Renal pelvis (tissue), 4 donors: ENCODE measurements around the gene E2F8. TPM values are rescaled to one million over a fixed set of nuclear protein-coding genes. Genes with fewer than 3 reads are reported as not detected.

Experiments
- DNase-seq: peaks from one replicate; pipeline ENCODE4 v3.0.0-alpha.2; 2013
- polyA plus RNA-seq, 3 donors: library from polyadenylated mRNA; unstranded; fragments of 120-200 nt; gene quantifications; one replicate each; pipeline ENCODE4 v1.2.1, GENCODE V29; 2013; ENCODE audit not compliant: insufficient read length in 3 of 3

Gene E2F8
- polyA plus RNA-seq, 3 donors: 7.9 to 10.5 (median 9.8) TPM

DNA sequence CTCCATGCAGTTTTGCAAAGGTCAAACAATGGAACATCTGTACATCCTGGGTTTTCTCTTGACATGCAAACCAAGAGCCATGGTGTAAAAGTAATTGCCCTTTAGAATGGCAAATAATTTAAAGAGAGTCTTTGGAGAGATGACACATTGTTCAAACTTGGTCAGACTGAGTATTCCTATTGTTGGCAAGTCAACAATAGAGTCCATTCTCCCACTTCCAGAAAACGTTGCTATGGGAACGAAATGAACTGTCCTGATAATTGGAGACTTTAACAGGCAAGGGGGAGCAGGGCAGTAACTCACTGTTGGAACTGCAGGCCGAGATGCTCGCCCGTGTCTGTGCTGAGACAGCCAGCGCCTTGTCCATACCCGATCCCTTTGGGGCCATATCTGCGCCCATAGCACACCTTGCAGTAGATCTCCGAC, 52.9 kb downstream of the E2F8 start:
- no peak for DNase-seq

DNA sequence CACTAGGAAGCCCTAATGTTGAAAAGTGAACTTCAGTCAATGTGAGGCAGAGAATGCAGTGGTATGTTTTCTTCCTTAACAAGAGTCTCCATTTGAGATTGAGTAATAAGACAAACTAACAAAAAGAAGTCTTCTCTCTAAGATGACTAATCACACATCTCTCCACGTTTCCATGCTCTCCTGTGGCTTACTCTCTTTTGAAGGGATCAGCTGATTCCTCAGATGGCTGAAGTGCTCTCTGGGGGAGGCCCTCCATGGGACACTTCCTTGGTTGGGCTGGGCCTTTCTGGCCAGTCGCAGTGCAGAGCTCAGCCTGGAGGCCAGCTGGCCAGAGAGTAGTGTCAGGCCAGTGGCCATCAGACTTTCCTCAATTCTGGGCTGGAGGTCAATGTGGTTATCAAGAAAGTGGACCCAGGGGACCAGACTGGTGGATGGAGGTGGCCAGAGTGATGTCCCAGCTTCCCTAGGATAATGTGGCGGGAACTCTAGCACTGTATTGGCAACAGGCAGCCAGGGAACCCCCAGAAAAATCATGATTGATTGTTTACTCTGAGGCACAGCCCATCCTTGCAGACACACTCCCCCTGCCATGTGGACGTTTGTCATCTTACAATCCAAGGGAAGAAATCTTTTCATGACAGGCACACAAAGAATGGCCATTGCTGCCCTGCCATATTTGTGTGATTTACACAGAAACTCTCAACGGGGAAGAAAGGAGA, 53.5 kb downstream of the E2F8 start:
- no peak for DNase-seq

DNA sequence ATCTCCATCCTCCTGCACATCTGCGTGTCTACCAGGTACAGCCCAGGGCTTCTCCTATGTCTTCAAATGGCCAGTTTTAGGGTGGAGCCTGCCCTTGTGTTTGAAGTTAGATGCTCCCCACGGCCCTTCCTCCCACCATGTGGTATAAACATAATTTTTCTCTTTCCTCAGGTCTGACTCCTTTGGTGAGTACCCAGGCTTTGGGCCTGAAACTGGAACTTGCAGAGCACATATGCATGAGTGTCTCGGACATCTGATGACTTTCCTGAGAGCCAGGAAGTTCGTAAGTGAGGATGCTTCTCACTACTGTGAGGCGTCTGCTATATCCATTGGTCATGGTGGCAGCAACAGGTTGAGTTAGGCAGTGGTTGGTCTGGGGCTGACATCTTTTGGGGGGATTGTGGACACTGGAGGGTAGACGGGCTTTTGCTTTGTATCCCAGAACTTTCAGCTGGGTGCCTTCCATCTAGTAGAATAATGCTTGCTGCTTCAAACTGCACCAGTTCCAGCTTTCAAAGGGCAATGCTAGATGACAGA, 55.2 kb downstream of the E2F8 start:
- DNase-seq: no peak

DNA sequence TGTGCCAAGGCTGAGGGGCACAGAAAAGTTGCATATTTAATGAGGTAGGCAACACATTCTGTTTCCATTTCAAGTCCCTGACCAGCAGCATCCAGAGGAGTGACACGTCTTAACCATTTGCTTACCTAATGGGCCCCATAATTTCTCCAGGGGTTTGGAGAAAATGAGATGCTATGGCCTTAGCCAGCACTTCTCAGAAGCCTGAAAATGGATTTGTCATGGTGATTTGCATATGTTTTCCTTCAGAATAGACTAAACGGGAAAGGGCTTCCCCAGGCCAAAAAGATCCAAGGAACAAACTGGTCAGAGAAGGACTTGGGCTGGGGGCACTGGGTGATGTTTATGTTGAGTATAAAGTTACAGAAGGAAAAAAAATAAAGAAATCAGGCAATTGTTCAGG, 55.7 kb downstream of the E2F8 start:
- DNase-seq: no peak

DNA sequence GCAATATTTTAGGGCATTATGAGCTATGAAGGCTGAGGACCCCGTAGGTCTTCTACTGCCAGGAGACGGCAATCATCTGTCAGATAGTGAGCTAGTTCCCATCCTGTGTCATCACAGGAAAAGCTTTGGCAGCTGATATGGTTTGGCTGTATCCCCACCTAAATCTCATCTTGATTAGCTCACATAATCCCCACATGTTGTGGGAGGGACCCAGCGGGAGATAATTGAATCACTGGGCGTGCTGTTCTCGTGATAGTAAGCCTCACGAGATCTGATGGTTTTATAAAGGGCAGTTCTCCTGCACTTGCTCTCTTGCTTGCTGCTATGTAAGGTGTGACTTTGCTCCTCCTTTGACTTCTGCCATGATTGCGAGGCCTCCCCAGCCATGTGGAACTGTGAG, 57.1 kb downstream of the E2F8 start:
- no peak for DNase-seq

DNA sequence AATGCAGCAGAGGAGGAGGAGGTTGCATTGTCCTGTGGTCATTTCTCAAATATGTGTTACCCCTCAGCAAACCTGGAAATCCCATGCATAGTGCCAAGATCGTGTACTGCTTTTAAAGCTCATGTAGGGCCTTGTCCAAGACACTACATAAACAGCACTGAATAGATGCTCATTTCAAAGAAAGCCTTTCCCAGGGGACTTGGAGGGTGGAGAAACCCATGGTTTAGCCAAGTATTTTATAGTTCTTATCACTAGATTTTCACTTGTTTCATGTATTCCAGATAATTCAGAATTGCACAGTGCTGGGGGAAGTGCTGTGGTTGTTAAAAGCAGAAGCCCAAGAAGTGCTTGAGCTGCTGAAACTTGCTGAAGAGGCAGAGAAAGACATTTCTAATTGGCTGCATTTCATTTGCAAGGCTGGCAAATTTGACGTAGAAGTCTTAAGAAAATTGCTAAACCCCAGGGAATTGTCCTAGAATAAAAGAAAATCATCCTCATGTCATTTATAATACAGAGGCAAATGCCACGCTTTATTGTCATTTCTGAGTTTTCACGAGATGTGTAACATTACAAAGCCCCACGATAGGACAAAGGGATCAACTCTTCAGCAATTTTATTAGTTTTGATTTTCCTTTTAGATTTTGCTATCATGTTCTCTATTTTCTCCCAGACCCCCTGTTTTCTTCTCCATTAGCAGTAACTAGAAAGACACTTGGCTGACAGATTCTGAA, 59.0 kb downstream of the E2F8 start:
- no peak for DNase-seq

DNA sequence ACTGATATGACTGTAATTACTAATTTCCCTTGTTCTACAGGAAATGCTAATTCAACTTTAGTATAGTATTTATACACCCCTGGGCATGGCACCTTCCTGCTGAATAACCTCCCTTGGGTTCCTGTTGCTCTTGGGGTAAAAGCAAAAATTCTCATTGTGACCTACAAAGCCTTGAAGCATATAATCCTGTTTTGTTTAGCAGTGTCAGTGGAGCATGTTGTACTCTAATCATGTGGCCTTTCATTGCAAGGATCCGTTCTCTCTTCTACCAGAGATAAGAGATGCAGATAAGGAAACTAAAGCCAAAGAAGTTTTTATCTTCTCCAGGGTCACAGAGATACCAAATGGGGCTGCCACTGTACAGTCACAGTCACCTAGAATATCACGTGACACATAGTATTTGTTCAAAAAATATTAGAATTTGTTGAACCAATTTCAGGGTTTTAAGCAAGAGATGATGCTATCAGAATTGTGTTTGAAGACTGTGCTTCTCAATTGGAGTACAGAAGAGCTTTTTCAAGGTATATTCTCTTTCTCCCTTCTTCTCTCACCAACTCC, 64.0 kb downstream of the E2F8 start:
- no peak for DNase-seq

Other genes with a start within 250 kb of the E2F8 start
- not detected for gene MRGPRX2, start 180.2 kb downstream of the E2F8 start, polyA plus RNA-seq
- 10 to 100 TPM; 15.9 to 21.5 (median 19.8) TPM for gene ZDHHC13, start 123.8 kb downstream of the E2F8 start, polyA plus RNA-seq
- under 1 TPM in 1 of 3 donors, not detected in 2; 0.31 TPM for gene CSRP3, start 39.0 kb downstream of the E2F8 start, polyA plus RNA-seq